CD4-positive, alpha-beta T cell (primary cell): ENCODE measurements around the gene GOLGA5. TPM values are rescaled to one million over a fixed set of nuclear protein-coding genes. Genes with fewer than 3 reads are reported as not detected.

Experiments used
- ATAC-seq: fragments of 200-7000 bp; cut with Tn5 transposase; one replicate; pipeline ENCODE4 v1.10.0; 2022; ENCODE audit warnings: mild to moderate bottlenecking; ENCODE audit not compliant: poor library complexity
- CTCF ChIA-PET: fragments of 350-600 bp; sonication (Branson Sonifier 250); formaldehyde crosslinking; loops from one replicate; lab custom pipeline; 2021; ENCODE audit warnings: antibody characterized with exemption, inconsistent platforms; lab: Charles Lee
- POLR2A ChIA-PET: fragments of 350-600 bp; sonication (Branson Sonifier 250); formaldehyde crosslinking; loops from one replicate; lab custom pipeline; 2021; ENCODE audit warnings: antibody characterized with exemption, inconsistent platforms; lab: Charles Lee
- DNase-seq, 14 experiments: peaks; one replicate each; pipeline ENCODE4 v3.0.0-alpha.2; 2013 to 2020; ENCODE audit warnings: mixed read lengths in 2 of 14
- H3K27ac ChIP-seq, 2 donors: one replicate each; pipeline versions ENCODE4 v1.5.1 to v1.7.0; 2013; ENCODE audit warnings: low read length in 2 of 2, low read depth in 1 of 2, mild to moderate bottlenecking in 1 of 2
- H3K27me3 ChIP-seq, 2 experiments: 1 replicate in 1 of 2; 2 replicates in 1 of 2; pipeline versions ENCODE4 v1.6.1 to v1.7.0; 2013; ENCODE audit warnings: low read length in 2 of 2, control low read depth in 1 of 2, mild to moderate bottlenecking in 1 of 2, moderate library complexity in 1 of 2; ENCODE audit not compliant: insufficient read depth in 2 of 2, control insufficient read depth in 1 of 2
- H3K36me3 ChIP-seq: one replicate; pipeline ENCODE4 v1.6.1; 2013; ENCODE audit warnings: low read length, control low read depth; ENCODE audit not compliant: insufficient read depth
- H3K4me1 ChIP-seq: one replicate; pipeline ENCODE4 v1.6.1; 2013; ENCODE audit warnings: low read length, control low read depth; ENCODE audit not compliant: insufficient read depth
- H3K4me3 ChIP-seq: one replicate; pipeline ENCODE4 v1.5.1; 2013; ENCODE audit warnings: mild to moderate bottlenecking, low read length, moderate library complexity
- H3K9me3 ChIP-seq, 2 experiments: 1 replicate in 1 of 2; 2 replicates in 1 of 2; pipeline versions ENCODE4 v1.6.1 to v1.7.0; 2013; ENCODE audit warnings: low read length in 2 of 2, mild to moderate bottlenecking in 2 of 2, control low read depth in 1 of 2, moderate library complexity in 1 of 2; ENCODE audit not compliant: control insufficient read depth in 1 of 2, insufficient read depth in 1 of 2
- H3K27ac Mint-ChIP-seq: one replicate; pipeline ENCODE4 v1.8.0; 2020; ENCODE audit warnings: mixed read lengths
- H3K27me3 Mint-ChIP-seq: one replicate; pipeline ENCODE4 v1.8.0; 2021; ENCODE audit warnings: mixed read lengths
- H3K36me3 Mint-ChIP-seq: one replicate; pipeline ENCODE4 v1.8.0; 2021; ENCODE audit warnings: low read depth, mixed read lengths
- H3K4me1 Mint-ChIP-seq: one replicate; pipeline ENCODE4 v1.8.0; 2021; ENCODE audit warnings: low read depth, mixed read lengths
- H3K4me3 Mint-ChIP-seq: one replicate; pipeline ENCODE4 v1.8.0; 2020; ENCODE audit warnings: mild to moderate bottlenecking, mixed read lengths
- H3K9me3 Mint-ChIP-seq: one replicate; pipeline ENCODE4 v1.8.0; 2020; ENCODE audit warnings: mixed read lengths
- intact Hi-C, 2 experiments: fragments of 100-400 bp; cut with DNase I in 1 of 2; cut with micrococcal nuclease in 1 of 2; formaldehyde crosslinking; loops; one replicate each; pipeline versions ENCODE4 v1.15.1 to v1.9.0; 2023 to 2025; cut with DNase I, micrococcal nuclease
- total RNA-seq, 174 experiments: library from RNA in 2 of 174; stranded (reverse) in 2 of 174; gene quantifications; one replicate each; pipeline ENCODE4 v1.2.3 and lab custom pipeline; 2021 to 2026
- TF ChIP-seq, protein P1 (sequence below): fragments of 200-600 bp; IDR thresholded peaks from one replicate; pipeline ENCODE4 v1.8.0; 2022; ENCODE audit warnings: antibody characterized with exemption, mild to moderate bottlenecking

GOLGA5 gene
- total RNA-seq, 2 experiments from 2014 or later = 5.2 to 6.8 TPM

DNA sequence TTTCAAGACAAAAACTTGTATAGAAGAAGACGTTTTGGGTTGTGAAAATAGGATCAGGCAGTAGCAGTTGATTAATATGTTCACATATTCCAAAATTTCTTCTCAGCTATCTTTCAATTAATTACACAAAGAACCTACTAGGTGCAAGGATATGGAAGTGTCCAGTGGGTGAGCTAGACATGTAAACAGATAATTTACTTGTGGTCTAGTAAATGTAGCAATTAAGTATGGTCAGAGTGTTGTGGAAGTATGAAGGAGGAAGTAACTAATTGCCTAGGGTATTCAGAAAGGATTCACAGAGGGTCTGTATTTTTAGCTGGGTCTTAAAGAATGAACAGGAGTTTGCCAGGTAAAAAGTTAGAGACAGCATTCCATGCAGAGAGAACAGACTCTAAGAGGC, 5.9 kb downstream of the GOLGA5 start:
- TF ChIP-seq, protein P1, sequence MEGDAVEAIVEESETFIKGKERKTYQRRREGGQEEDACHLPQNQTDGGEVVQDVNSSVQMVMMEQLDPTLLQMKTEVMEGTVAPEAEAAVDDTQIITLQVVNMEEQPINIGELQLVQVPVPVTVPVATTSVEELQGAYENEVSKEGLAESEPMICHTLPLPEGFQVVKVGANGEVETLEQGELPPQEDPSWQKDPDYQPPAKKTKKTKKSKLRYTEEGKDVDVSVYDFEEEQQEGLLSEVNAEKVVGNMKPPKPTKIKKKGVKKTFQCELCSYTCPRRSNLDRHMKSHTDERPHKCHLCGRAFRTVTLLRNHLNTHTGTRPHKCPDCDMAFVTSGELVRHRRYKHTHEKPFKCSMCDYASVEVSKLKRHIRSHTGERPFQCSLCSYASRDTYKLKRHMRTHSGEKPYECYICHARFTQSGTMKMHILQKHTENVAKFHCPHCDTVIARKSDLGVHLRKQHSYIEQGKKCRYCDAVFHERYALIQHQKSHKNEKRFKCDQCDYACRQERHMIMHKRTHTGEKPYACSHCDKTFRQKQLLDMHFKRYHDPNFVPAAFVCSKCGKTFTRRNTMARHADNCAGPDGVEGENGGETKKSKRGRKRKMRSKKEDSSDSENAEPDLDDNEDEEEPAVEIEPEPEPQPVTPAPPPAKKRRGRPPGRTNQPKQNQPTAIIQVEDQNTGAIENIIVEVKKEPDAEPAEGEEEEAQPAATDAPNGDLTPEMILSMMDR = no peak
- POLR2A ChIA-PET = interaction anchor here (0.6 to 0.7 kb wide), 2 partner anchors 9 to 13 kb away, joined by 3 read pairs; no protein-coding TSS in a partner anchor
- Histone ChIP-seq H3K27ac (no peak overlapping the region), H3K27me3 (no peaks in the 10 kb centered on the region), H3K36me3 (peaks cover 40% of the 10 kb centered on the region), H3K4me3 (no peak overlapping the region), H3K4me1 (peaks cover 25% of the 10 kb centered on the region), H3K9me3 (no peaks in the 10 kb centered on the region)
- intact Hi-C loops = no loop called here
- no peak for DNase-seq
- Mint-ChIP-seq H3K4me3 (peak overlapping the region; percentile 72), H3K27me3 (no peaks in the 10 kb centered on the region), H3K4me1 (peaks cover 78% of the 10 kb centered on the region), H3K27ac (peak overlapping the region; percentile 60), H3K36me3 (peaks cover 75% of the 10 kb centered on the region), H3K9me3 (no peaks in the 10 kb centered on the region)
- no peak for ATAC-seq
- CTCF ChIA-PET = interaction anchor here (1.0 kb wide), 1 partner anchor 26 kb away, joined by 3 read pairs; no protein-coding TSS in a partner anchor

DNA sequence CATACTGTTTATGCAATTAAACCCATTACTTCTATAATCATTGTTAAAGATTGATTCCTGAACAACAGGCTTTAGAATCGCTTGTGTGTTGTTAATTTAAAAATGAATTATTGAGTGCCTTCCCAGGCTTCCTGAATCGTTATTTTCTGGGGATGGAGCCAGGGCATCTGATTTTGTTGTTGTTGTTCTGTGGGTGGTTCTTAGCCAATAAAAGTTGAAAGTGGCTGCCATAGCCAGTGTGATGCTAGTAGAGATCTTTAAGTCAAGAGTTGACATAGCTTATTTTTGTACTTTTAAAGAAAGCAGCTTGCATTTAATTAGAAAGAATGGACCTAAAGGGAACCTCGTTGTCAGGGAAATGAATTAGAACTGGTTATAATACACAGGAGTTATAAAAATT, 6.4 kb downstream of the GOLGA5 start:
- TF ChIP-seq, protein P1 = no peak
- ChIA-PET POLR2A (interaction anchor here (0.6 to 0.7 kb wide), 2 partner anchors 9 to 13 kb away, joined by 3 read pairs; no protein-coding TSS in a partner anchor), CTCF (interaction anchor here (1.0 kb wide), 1 partner anchor 25 kb away, joined by 3 read pairs; no protein-coding TSS in a partner anchor)
- H3K4me1 Mint-ChIP-seq = peaks cover 77% of the 10 kb centered on the region
- H3K36me3 Mint-ChIP-seq = peaks cover 80% of the 10 kb centered on the region
- H3K27me3 ChIP-seq = no peaks in the 10 kb centered on the region
- H3K27ac Mint-ChIP-seq = peak overlapping the region; percentile 60
- peak overlapping the region; percentile 72 for H3K4me3 Mint-ChIP-seq
- DNase-seq = no peak
- no peaks in the 10 kb centered on the region for H3K9me3 ChIP-seq
- no peaks in the 10 kb centered on the region for H3K9me3 Mint-ChIP-seq
- peaks cover 20% of the 10 kb centered on the region for H3K4me1 ChIP-seq
- no peaks in the 10 kb centered on the region for H3K27me3 Mint-ChIP-seq
- no peak overlapping the region for H3K4me3 ChIP-seq
- no peak for ATAC-seq
- peaks cover 40% of the 10 kb centered on the region for H3K36me3 ChIP-seq
- H3K27ac ChIP-seq = no peak overlapping the region
- intact Hi-C loops = no loop called here

DNA sequence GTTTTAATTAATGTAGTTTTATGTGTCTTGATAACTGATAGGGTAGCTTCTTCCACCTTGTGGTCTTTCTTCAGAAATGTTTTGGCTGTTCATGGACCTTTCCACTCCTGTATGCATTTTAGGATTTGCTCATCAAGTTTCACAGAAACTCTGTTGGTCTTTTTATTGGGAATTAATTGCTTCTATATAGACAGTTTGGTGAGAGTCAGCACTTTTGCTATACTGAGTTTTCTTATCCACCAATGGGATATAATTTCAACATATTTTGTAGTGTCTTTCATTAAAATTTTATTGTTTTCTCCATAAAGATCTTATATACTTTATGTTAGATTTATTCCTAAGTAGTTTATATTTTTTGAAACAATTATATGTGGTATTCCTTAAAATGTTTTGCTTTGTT, 7.8 kb downstream of the GOLGA5 start:
- no peaks in the 10 kb centered on the region for H3K9me3 Mint-ChIP-seq
- peaks cover 71% of the 10 kb centered on the region for H3K4me1 Mint-ChIP-seq
- DNase-seq (no peak), ATAC-seq (no peak)
- POLR2A ChIA-PET = interaction anchor here (0.6 kb wide), 1 partner anchor 795 kb away, joined by 3 read pairs; no protein-coding TSS in a partner anchor
- Histone ChIP-seq H3K9me3 (no peaks in the 10 kb centered on the region), H3K27ac (no peak overlapping the region), H3K36me3 (peaks cover 45% of the 10 kb centered on the region), H3K4me1 (peaks cover 17% of the 10 kb centered on the region), H3K27me3 (no peaks in the 10 kb centered on the region), H3K4me3 (no peak overlapping the region)
- intact Hi-C loops = no loop called here
- CTCF ChIA-PET = no interaction called here
- peaks cover 83% of the 10 kb centered on the region for H3K36me3 Mint-ChIP-seq
- H3K27me3 Mint-ChIP-seq = no peaks in the 10 kb centered on the region
- TF ChIP-seq, protein P1 = no peak
- H3K4me3 Mint-ChIP-seq = peak overlapping the region; percentile 52
- H3K27ac Mint-ChIP-seq = peak overlapping the region; percentile 5
